ENCODE data around the gene RPS21. TPM values are rescaled to one million over a fixed set of nuclear protein-coding genes. Genes with fewer than 3 reads are reported as not detected.

RPS21 gene
- total RNA-seq, 6 experiments from 2014 or later: 1,061 to 1,388 (median 1,229) TPM

- no peak for TF ChIP-seq CTCF (IDR thresholded peaks at IDR 0.05)
- no peak for DNase-seq
- H3K36me3 Mint-ChIP-seq (ENCODE audit: low read depth): no peaks in the 10 kb centered on the region
Observed at GRCh38 chr20:62428396-62429295, 41.7 kb downstream of the RPS21 start.

GRCh38 chr20:62429455-62430310 is 42.8 kb downstream of the RPS21 start:
- H3K4me1 Mint-ChIP-seq (ENCODE audit: low read depth): no peaks in the 10 kb centered on the region

More at GRCh38 chr20:62428396-62429295, 41.7 kb downstream of the RPS21 start:
- Mint-ChIP-seq H3K4me3 (no peak overlapping the region), H3K4me1 (ENCODE audit: low read depth) (no peaks in the 10 kb centered on the region), H3K9me3 (no peaks in the 10 kb centered on the region), H3K27ac (no peak overlapping the region), H3K27me3 (ENCODE audit: insufficient read depth) (peaks cover 45% of the 10 kb centered on the region)

GRCh38 chr20:62430311-62430853 is 43.5 kb downstream of the RPS21 start:
- no peak for TF ChIP-seq CTCF (IDR thresholded peaks at IDR 0.05)
- no peak overlapping the region for H3K27ac Mint-ChIP-seq
- H3K27me3 Mint-ChIP-seq (ENCODE audit: insufficient read depth): peaks cover 58% of the 10 kb centered on the region
- no peaks in the 10 kb centered on the region for H3K9me3 Mint-ChIP-seq
- no peak overlapping the region for H3K4me3 Mint-ChIP-seq
- no peaks in the 10 kb centered on the region for H3K4me1 Mint-ChIP-seq (ENCODE audit: low read depth)
- H3K36me3 Mint-ChIP-seq (ENCODE audit: low read depth): no peaks in the 10 kb centered on the region
- DNase-seq: no peak

More at GRCh38 chr20:62429455-62430310, 42.8 kb downstream of the RPS21 start:
- Mint-ChIP-seq H3K4me3 (no peak overlapping the region), H3K36me3 (ENCODE audit: low read depth) (no peaks in the 10 kb centered on the region), H3K27me3 (ENCODE audit: insufficient read depth) (peaks cover 52% of the 10 kb centered on the region), H3K9me3 (no peaks in the 10 kb centered on the region), H3K27ac (no peak overlapping the region)
- no peak for DNase-seq
- no peak for TF ChIP-seq CTCF (IDR thresholded peaks at IDR 0.05)

GRCh38 chr20:62430866-62431447 is 44.1 kb downstream of the RPS21 start:
- peaks cover 61% of the 10 kb centered on the region for H3K27me3 Mint-ChIP-seq (ENCODE audit: insufficient read depth)
- H3K36me3 Mint-ChIP-seq (ENCODE audit: low read depth): no peaks in the 10 kb centered on the region
- no peak for DNase-seq
- no peak overlapping the region for H3K4me3 Mint-ChIP-seq
- H3K9me3 Mint-ChIP-seq: no peaks in the 10 kb centered on the region
- no peak overlapping the region for H3K27ac Mint-ChIP-seq
- no peaks in the 10 kb centered on the region for H3K4me1 Mint-ChIP-seq (ENCODE audit: low read depth)
- no peak for TF ChIP-seq CTCF (IDR thresholded peaks at IDR 0.05)
